ENCODE results near the gene CFAP161.

Gene CFAP161

DNA sequence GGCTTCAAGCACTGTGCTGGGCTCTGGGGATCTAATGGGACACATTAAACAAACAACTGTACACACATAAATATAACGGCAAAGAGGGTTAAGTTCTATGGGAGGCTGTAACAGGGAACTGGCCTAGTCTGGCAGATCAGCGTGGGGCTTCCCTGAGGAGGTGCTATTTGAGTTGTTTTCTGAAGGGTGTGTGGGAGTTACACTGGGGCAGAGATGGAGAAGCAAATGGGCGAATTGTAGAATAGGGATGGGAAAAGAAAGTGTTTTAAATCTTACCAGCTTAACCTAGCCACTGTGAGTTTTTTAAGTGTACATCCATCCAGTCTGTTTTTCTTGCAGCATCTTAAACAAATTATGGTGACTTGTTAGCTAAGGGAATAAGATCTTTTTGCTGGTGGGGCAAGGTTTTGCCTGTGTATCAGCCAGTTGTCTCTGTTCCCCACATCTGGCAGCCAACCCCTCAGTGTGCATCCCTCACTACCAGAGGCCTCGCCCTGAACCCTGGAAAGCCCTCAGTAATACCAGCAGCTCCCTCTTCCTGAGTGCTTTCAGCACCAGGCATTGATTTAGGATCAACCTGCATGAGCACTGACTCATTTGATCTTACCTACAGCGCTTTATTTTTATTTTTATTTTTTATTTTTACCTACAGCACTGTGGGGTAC lies 51.7 kb downstream of the CFAP161 start:
- H3K27me3 ChIP-seq (ENCODE audit: insufficient read depth, insufficient read length): peaks cover 2% of the 10 kb centered on the region
- no peak overlapping the region for H3K9ac ChIP-seq (ENCODE audit: insufficient read length, low read depth)
- TF ChIP-seq SUZ12 (IDR thresholded peaks at IDR 0.05; ENCODE audit: extremely low read depth, insufficient read depth, insufficient read length) (no peak), YY1 (IDR thresholded peaks at IDR 0.05; ENCODE audit: insufficient read depth, insufficient read length) (no peak), ZNF274 (IDR thresholded peaks at IDR 0.05; ENCODE audit: low read depth, low read length) (no peak)
- H3K4me3 ChIP-seq (ENCODE audit: insufficient read length, low read depth): no peak overlapping the region
- no peaks in the 10 kb centered on the region for H3K36me3 ChIP-seq (ENCODE audit: insufficient read depth, insufficient read length, low read length)
- DNase-seq (ENCODE audit: low read depth, low spot score): no peak
- H3K9me3 ChIP-seq (ENCODE audit: insufficient read depth, low read length): no peaks in the 10 kb centered on the region
- no peaks in the 10 kb centered on the region for H3K4me1 ChIP-seq (ENCODE audit: insufficient read depth, insufficient read length)

DNA sequence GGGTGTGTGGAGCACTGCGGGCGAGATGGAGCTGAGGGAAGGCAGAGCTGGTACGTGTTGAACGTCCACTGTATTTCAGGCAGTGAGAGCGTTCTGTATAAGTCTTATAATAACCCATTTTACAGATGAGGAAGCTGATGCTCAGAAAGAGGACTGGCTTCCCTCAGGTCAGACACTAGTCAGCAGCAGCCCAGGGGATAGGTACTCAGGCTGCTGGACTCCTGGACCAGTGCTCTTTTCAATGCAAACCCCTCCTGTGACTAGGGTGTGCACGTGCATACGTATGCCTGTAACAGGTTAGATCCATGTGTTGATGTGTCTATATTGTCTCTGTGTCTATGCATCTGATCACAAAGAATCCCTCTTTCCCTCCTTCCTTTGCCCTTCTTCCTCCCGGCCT lies 54.3 kb downstream of the CFAP161 start:
- Histone ChIP-seq H3K9me3 (ENCODE audit: insufficient read depth, low read length) (no peaks in the 10 kb centered on the region), H3K4me1 (ENCODE audit: insufficient read depth, insufficient read length) (no peaks in the 10 kb centered on the region), H3K36me3 (ENCODE audit: insufficient read depth, insufficient read length, low read length) (no peaks in the 10 kb centered on the region), H3K27me3 (ENCODE audit: insufficient read depth, insufficient read length) (peaks cover 2% of the 10 kb centered on the region), H3K9ac (ENCODE audit: insufficient read length, low read depth) (no peak overlapping the region), H3K4me3 (ENCODE audit: insufficient read length, low read depth) (no peak overlapping the region)
- no peak for DNase-seq (ENCODE audit: low read depth, low spot score)
- TF ChIP-seq YY1 (IDR thresholded peaks at IDR 0.05; ENCODE audit: insufficient read depth, insufficient read length) (no peak), SUZ12 (IDR thresholded peaks at IDR 0.05; ENCODE audit: extremely low read depth, insufficient read depth, insufficient read length) (no peak), ZNF274 (IDR thresholded peaks at IDR 0.05; ENCODE audit: low read depth, low read length) (no peak)

DNA sequence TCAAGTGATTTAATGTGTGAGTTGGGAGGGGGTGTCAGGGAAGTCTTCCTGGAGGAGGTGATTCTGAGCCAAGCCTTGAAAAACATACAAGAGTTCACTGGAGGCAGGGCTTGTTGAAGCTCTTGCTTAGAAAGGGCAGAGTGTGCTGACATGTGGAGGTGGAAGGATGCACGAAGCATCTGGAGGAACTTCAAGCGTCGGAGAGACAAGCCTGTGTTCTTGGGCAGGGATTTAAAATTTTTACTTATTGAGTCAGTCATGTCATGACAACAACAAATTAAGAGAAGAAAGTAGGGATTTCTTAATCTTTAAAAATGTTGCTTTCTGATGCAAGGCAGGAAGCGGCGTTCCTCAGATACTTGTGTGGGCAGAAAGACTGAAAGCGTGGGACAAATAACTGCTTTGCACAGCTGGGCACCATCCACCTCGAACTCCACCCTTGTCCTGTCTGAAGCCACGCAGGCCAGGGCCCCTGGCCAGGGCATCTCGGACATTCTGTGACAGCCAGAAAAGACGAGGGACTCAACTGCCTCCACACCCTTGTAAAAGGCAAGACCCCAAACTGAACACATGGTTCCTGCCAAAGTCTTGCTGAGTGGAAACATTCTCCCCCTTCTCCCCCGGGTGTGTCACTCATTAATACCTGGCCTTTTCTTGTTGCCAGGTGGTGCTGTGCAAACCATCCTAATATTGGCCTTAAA lies 55.7 kb downstream of the CFAP161 start:
- H3K36me3 ChIP-seq (ENCODE audit: insufficient read depth, insufficient read length, low read length): no peaks in the 10 kb centered on the region
- TF ChIP-seq SUZ12 (IDR thresholded peaks at IDR 0.05; ENCODE audit: extremely low read depth, insufficient read depth, insufficient read length) (no peak), ZNF274 (IDR thresholded peaks at IDR 0.05; ENCODE audit: low read depth, low read length) (no peak), YY1 (IDR thresholded peaks at IDR 0.05; ENCODE audit: insufficient read depth, insufficient read length) (no peak)
- peaks cover 2% of the 10 kb centered on the region for H3K27me3 ChIP-seq (ENCODE audit: insufficient read depth, insufficient read length)
- no peaks in the 10 kb centered on the region for H3K9me3 ChIP-seq (ENCODE audit: insufficient read depth, low read length)
- no peak for DNase-seq (ENCODE audit: low read depth, low spot score)
- no peak overlapping the region for H3K9ac ChIP-seq (ENCODE audit: insufficient read length, low read depth)
- no peak overlapping the region for H3K4me3 ChIP-seq (ENCODE audit: insufficient read length, low read depth)
- H3K4me1 ChIP-seq (ENCODE audit: insufficient read depth, insufficient read length): no peaks in the 10 kb centered on the region

DNA sequence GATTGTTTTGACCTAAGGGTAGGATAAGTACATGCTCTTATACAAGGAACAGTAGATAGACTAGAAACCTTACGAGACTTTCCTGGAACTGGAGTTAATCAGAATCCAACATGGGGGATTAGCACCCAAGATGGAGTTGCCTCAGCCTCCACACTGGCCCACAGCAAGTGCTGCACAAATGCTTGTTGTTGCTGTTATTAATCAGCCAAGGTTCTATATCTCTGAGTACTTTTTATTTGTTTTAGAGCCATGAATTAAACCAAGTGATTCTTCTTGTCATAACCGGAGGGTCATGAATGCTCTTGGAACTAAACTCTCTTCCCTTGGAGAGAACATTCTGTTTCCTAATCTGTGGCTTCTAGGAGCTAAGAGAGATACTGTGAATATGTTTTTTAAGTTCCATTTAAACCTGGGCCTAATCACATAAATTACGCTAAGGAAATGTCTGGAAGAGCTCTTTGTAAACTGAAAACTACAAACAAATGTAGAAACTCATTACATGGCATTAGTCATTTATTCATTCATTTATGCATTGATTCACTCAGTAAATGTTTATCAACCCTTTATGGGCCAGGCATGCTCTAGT lies 56.9 kb downstream of the CFAP161 start:
- Histone ChIP-seq H3K4me3 (ENCODE audit: insufficient read length, low read depth) (no peak overlapping the region), H3K9ac (ENCODE audit: insufficient read length, low read depth) (no peak overlapping the region)

DNA sequence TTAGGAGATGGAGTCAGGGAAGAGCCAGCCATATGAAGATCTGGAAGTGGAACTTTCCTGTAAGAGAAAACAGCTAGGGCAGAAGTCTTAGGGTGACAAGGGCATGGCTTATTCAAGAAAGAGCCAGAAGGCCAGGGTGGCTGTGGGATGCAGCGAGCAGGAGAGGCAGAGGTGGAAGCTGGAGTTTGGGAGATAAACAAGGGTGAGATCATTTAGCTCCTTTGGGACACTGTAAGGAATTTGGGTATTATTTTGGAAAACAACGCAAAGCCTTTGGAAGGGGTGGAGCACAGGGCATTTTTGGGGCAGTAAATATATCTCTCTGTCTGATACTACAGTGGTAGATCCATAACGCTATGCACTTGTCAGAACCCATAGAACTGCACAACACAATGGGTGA lies 57.6 kb downstream of the CFAP161 start:
- Histone ChIP-seq H3K27me3 (ENCODE audit: insufficient read depth, insufficient read length) (peaks cover 2% of the 10 kb centered on the region), H3K4me1 (ENCODE audit: insufficient read depth, insufficient read length) (peaks cover 3% of the 10 kb centered on the region), H3K4me3 (ENCODE audit: insufficient read length, low read depth) (no peak overlapping the region), H3K9ac (ENCODE audit: insufficient read length, low read depth) (no peak overlapping the region), H3K36me3 (ENCODE audit: insufficient read depth, insufficient read length, low read length) (no peaks in the 10 kb centered on the region), H3K9me3 (ENCODE audit: insufficient read depth, low read length) (no peaks in the 10 kb centered on the region)
- TF ChIP-seq ZNF274 (IDR thresholded peaks at IDR 0.05; ENCODE audit: low read depth, low read length) (no peak), SUZ12 (IDR thresholded peaks at IDR 0.05; ENCODE audit: extremely low read depth, insufficient read depth, insufficient read length) (no peak), YY1 (IDR thresholded peaks at IDR 0.05; ENCODE audit: insufficient read depth, insufficient read length) (no peak)
- no peak for DNase-seq (ENCODE audit: low read depth, low spot score)

More for the DNA sequence above, 56.9 kb downstream of the CFAP161 start:
- no peak for DNase-seq (ENCODE audit: low read depth, low spot score)
- H3K27me3 ChIP-seq (ENCODE audit: insufficient read depth, insufficient read length): peaks cover 2% of the 10 kb centered on the region
- no peaks in the 10 kb centered on the region for H3K9me3 ChIP-seq (ENCODE audit: insufficient read depth, low read length)
- TF ChIP-seq YY1 (IDR thresholded peaks at IDR 0.05; ENCODE audit: insufficient read depth, insufficient read length) (no peak), SUZ12 (IDR thresholded peaks at IDR 0.05; ENCODE audit: extremely low read depth, insufficient read depth, insufficient read length) (no peak), ZNF274 (IDR thresholded peaks at IDR 0.05; ENCODE audit: low read depth, low read length) (no peak)
- H3K36me3 ChIP-seq (ENCODE audit: insufficient read depth, insufficient read length, low read length): no peaks in the 10 kb centered on the region
- peaks cover 3% of the 10 kb centered on the region for H3K4me1 ChIP-seq (ENCODE audit: insufficient read depth, insufficient read length)

DNA sequence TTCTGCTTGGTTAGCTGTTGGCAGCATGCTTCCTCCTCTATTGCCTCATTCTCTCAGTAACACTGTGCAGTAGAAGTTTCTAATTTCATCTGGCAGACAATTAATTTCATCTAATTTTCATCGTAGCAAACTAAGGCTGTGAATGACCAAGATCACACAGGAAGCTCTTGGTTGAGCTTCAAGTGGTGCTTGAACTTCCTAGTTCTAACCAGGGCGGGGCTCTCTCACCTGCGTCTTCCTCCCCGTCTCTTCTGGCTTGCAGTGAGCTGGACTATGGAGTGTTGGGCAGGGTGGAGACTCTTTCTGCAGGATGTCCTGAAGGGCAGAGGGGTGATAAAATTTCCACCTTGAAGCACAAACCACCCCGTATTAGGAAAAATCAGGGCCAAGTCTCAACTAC lies 60.7 kb downstream of the CFAP161 start:
- Histone ChIP-seq H3K9me3 (ENCODE audit: insufficient read depth, low read length) (no peaks in the 10 kb centered on the region), H3K4me3 (ENCODE audit: insufficient read length, low read depth) (no peak overlapping the region), H3K36me3 (ENCODE audit: insufficient read depth, insufficient read length, low read length) (no peaks in the 10 kb centered on the region), H3K27me3 (ENCODE audit: insufficient read depth, insufficient read length) (no peaks in the 10 kb centered on the region), H3K9ac (ENCODE audit: insufficient read length, low read depth) (no peak overlapping the region), H3K4me1 (ENCODE audit: insufficient read depth, insufficient read length) (peaks cover 3% of the 10 kb centered on the region)
- TF ChIP-seq YY1 (IDR thresholded peaks at IDR 0.05; ENCODE audit: insufficient read depth, insufficient read length) (no peak), SUZ12 (IDR thresholded peaks at IDR 0.05; ENCODE audit: extremely low read depth, insufficient read depth, insufficient read length) (no peak), ZNF274 (IDR thresholded peaks at IDR 0.05; ENCODE audit: low read depth, low read length) (no peak)
- DNase-seq (ENCODE audit: low read depth, low spot score): no peak

DNA sequence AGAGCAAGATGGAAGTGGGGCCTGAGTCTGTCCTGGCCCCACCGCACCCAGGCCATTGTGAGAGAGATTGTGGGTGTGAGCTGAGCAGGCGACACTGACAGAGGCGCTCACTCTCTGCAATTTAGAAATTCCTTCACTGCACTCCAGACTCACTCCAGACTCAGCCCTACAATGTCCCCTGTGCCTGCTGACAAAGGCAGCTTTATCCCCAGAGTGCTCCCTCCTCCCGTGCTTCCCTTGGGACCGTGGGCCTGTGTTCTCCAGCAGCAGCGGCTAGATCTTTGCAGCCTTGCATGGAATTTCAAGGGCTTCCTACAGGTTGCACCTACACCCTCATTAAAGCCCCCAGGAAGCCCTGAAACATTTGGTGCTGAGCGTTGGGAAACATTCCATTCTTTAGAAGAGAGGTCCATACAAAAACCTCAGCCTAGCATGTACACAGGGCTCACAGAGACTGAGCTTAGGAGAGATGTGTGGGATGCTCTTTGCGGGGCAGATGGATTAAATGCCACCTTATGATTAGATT lies 61.3 kb downstream of the CFAP161 start:
- peaks cover 3% of the 10 kb centered on the region for H3K4me1 ChIP-seq (ENCODE audit: insufficient read depth, insufficient read length)
- H3K9ac ChIP-seq (ENCODE audit: insufficient read length, low read depth): no peak overlapping the region
- H3K9me3 ChIP-seq (ENCODE audit: insufficient read depth, low read length): no peaks in the 10 kb centered on the region
- H3K4me3 ChIP-seq (ENCODE audit: insufficient read length, low read depth): no peak overlapping the region
- H3K36me3 ChIP-seq (ENCODE audit: insufficient read depth, insufficient read length, low read length): no peaks in the 10 kb centered on the region
- no peaks in the 10 kb centered on the region for H3K27me3 ChIP-seq (ENCODE audit: insufficient read depth, insufficient read length)
- TF ChIP-seq YY1 (IDR thresholded peaks at IDR 0.05; ENCODE audit: insufficient read depth, insufficient read length): no peak
- no peak for TF ChIP-seq ZNF274 (IDR thresholded peaks at IDR 0.05; ENCODE audit: low read depth, low read length)
- TF ChIP-seq SUZ12 (IDR thresholded peaks at IDR 0.05; ENCODE audit: extremely low read depth, insufficient read depth, insufficient read length): no peak
- DNase-seq (ENCODE audit: low read depth, low spot score): no peak

Data from NT2/D1 (cell line).